ENCODE results near the gene TMEM17. TPM values are rescaled to one million over a fixed set of nuclear protein-coding genes. Genes with fewer than 3 reads are reported as not detected.

TMEM17 gene
- total RNA-seq: 2.7 and 3.0 TPM in 2 replicates

GRCh38 chr2:62505750-62506420 is at the start of gene TMEM17:
TSS of gene TMEM17 (minus strand) at chr2:62506195. CDS start at chr2:62506129, 66 bp downstream.

Other genes with a start within 250 kb of the TMEM17 start
- 52.3 and 109 TPM in 2 replicates for gene EHBP1, start 199.5 kb upstream of the TMEM17 start, total RNA-seq